Testis (tissue), 3 donors: ENCODE measurements around the gene SATB1. TPM values are rescaled to one million over a fixed set of nuclear protein-coding genes. Genes with fewer than 3 reads are reported as not detected.

Source experiments
- DNase-seq: peaks from one replicate; pipeline ENCODE4 v3.0.0-alpha.2; 2019
- H3K27ac ChIP-seq, 2 donors: fragments of 200-600 bp; sonication (generic); one replicate each; pipeline ENCODE4 v1.5.1; 2019
- H3K27me3 ChIP-seq: fragments of 200-600 bp; sonication (generic); one replicate; pipeline ENCODE4 v1.5.1; 2019
- H3K36me3 ChIP-seq: fragments of 200-600 bp; sonication (generic); one replicate; pipeline ENCODE4 v1.5.1; 2017; ENCODE audit warnings: low read depth; ENCODE audit errors: missing control alignments
- H3K4me1 ChIP-seq: fragments of 200-600 bp; sonication (generic); one replicate; pipeline ENCODE4 v1.5.1; 2019
- H3K4me3 ChIP-seq, 2 donors: fragments of 200-600 bp; sonication (generic); one replicate each; pipeline ENCODE4 v1.5.1; 2017 to 2019
- H3K9me3 ChIP-seq: fragments of 200-600 bp; sonication (generic); one replicate; pipeline ENCODE4 v1.5.1; 2017
- CTCF ChIP-seq, 3 experiments: fragments of 450-650 bp in 2 of 3; fragments of 200-600 bp in 1 of 3; sonication (generic) in 1 of 3; IDR thresholded peaks; one replicate each; pipeline ENCODE4 v1.5.1; 2016 to 2019; ENCODE audit warnings: antibody characterized with exemption in 3 of 3, mild to moderate bottlenecking in 2 of 3, moderate library complexity in 1 of 3
- POLR2A ChIP-seq: fragments of 450-650 bp; IDR thresholded peaks from one replicate; pipeline ENCODE4 v1.6.1; 2017; ENCODE audit warnings: antibody characterized with exemption, mild to moderate bottlenecking, moderate library complexity
- WGBS, 2 donors: methylation state at CpG; one replicate each; pipeline ENCODE4 v1.1.5; 2018; 5-methylcytosine and 5-hydroxymethylcytosine counted together
- intact Hi-C: fragments of 100-400 bp; cut with DNase I; formaldehyde crosslinking; loops from one replicate; pipeline ENCODE4 v1.15.1; 2023; ENCODE audit warnings: low total_unique reads
- polyA plus RNA-seq: library from polyadenylated mRNA; stranded (reverse); fragments of 350-450 nt; fragmentation: Illumina TruSeq; extraction: RNeasy Lipid Tissue Mini Kit (QIAGEN cat#74804); gene quantifications from one replicate; pipeline ENCODE4 v1.2.3, GENCODE V29; 2014; ENCODE audit warnings: low read depth, low replicate concordance; ENCODE audit not compliant: insufficient read depth
- total RNA-seq, 2 donors: library from RNA; depleted of rRNA; stranded (reverse); fragments of >200 nt; gene quantifications; one replicate each; pipeline ENCODE4 v1.2.3, GENCODE V29; 2016

SATB1 gene
- total and polyA plus RNA-seq, 3 donors from 2014 or later: 12.6 to 44.4 (median 36.1) TPM

DNA sequence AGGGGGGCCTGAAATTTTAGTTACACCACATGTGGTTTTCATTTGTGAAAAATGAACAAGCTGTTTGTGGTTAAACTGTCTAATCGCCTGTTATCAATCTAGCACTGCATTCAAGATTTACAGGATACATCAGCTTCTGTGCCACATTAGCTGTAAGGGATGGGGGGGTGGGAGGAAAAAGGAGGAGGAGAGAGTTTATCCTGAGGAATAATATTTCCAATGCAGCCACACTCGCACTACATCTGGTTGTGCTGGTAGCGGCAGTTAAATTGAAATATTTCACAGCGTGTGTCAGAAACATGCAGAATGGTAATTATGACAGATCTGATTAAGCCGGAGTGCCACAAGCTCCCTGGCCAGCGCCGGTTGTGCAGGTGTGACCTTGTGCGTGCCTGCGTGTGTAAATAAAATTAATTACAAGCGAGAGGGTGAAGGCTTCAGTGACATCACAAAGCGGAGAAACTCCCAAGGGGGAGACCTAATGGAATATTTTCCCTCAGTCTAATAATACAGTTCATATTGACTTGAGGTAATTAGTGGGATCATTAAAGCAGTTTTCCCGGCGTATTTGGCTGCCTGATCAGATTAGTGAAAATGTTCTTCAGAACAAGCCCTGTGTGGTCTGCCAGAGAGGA is 55.5 kb downstream of the SATB1 start:
- Histone ChIP-seq H3K9me3 (no peaks in the 10 kb centered on the region), H3K4me1 (no peaks in the 10 kb centered on the region), H3K27me3 (no peaks in the 10 kb centered on the region), H3K27ac (no peak overlapping the region), H3K36me3 (no peaks in the 10 kb centered on the region), H3K4me3 (no peak overlapping the region)
- no peak for TF ChIP-seq CTCF (IDR thresholded peaks at IDR 0.05)
- TF ChIP-seq POLR2A: no peak
- intact Hi-C loops: no loop called here
- WGBS, 2 donors: 40 to 51% methylated on average over 13 of the region's 13 CpGs
- DNase-seq: no peak

GRCh38 chr3:18366258-18366657 is 58.9 kb downstream of the SATB1 start:
- no peaks in the 10 kb centered on the region for H3K36me3 ChIP-seq
- H3K27me3 ChIP-seq: no peaks in the 10 kb centered on the region
- H3K4me1 ChIP-seq: no peaks in the 10 kb centered on the region
- no peaks in the 10 kb centered on the region for H3K9me3 ChIP-seq
- H3K4me3 ChIP-seq: no peak overlapping the region
- no peak overlapping the region for H3K27ac ChIP-seq
- TF ChIP-seq POLR2A (no peak), CTCF (IDR thresholded peaks at IDR 0.05) (no peak)
- DNase-seq: no peak
- 90 to 96% methylated on average over 3 of the region's 3 CpGs for WGBS, 2 donors
- intact Hi-C loops: no loop called here

GRCh38 chr3:18363338-18363737 is 61.8 kb downstream of the SATB1 start:
- Histone ChIP-seq H3K27me3 (no peaks in the 10 kb centered on the region), H3K4me3 (no peak overlapping the region), H3K36me3 (no peaks in the 10 kb centered on the region), H3K9me3 (no peaks in the 10 kb centered on the region), H3K27ac (no peak overlapping the region), H3K4me1 (no peaks in the 10 kb centered on the region)
- DNase-seq: no peak
- intact Hi-C loops: no loop called here
- 96 to 98% methylated on average over 2 of the region's 2 CpGs for WGBS, 2 donors
- no peak for TF ChIP-seq CTCF (IDR thresholded peaks at IDR 0.05)
- TF ChIP-seq POLR2A: no peak

DNA sequence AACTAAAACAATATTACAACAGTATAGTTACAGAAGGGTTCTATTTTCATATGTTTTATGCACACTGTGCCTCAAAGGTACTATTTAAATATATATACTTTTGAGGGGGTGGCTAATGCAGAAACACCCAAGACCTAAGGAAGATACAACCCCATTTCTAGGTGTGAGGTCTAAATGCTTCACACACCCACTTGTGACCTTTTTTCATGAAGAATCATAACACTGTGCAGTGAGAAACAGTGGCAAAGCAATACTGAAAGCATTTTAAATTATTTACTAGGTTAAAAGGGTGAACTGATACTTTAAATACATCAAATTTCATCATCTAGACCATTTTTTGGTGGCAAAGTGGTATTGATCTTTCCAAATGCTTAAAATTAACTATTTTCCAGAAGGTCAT is 67.4 kb downstream of the SATB1 start:
- DNase-seq: no peak
- Histone ChIP-seq H3K27ac (no peak overlapping the region), H3K27me3 (no peaks in the 10 kb centered on the region), H3K36me3 (no peaks in the 10 kb centered on the region), H3K4me1 (no peaks in the 10 kb centered on the region), H3K9me3 (no peaks in the 10 kb centered on the region), H3K4me3 (no peak overlapping the region)
- intact Hi-C loops: no loop called here
- TF ChIP-seq POLR2A: no peak
- TF ChIP-seq CTCF (IDR thresholded peaks at IDR 0.05): no peak

GRCh38 chr3:18355832-18356231 is 69.3 kb downstream of the SATB1 start:
- Histone ChIP-seq H3K9me3 (no peaks in the 10 kb centered on the region), H3K27me3 (no peaks in the 10 kb centered on the region), H3K4me1 (no peaks in the 10 kb centered on the region), H3K36me3 (no peaks in the 10 kb centered on the region), H3K27ac (no peak overlapping the region), H3K4me3 (no peak overlapping the region)
- TF ChIP-seq CTCF (IDR thresholded peaks at IDR 0.05): no peak
- WGBS, 2 donors: 83 to 86% methylated on average over 2 of the region's 2 CpGs
- intact Hi-C loops: no loop called here
- DNase-seq: no peak
